Measurements from ENCODE around the gene TTL.

DNA sequence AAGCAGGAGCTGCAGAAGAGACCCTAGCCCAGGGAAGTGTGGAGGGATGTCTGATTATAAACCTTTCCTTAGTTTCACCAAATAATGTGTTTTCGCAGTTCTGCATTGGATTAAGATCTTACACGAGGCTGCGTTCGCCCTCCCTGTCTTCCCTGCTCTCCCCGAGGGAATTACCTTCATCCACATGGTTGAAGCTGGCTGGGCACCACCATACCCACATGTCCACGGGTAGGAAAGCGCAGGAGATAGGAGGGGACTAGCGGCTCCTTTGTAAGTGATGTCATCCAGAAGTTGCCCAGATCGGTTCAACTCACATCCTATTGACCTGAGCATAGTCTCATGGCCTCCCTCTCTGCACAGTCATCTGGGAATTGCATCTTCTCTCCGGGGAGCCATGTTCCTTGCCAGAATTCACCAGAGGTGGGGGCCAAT is 1.1 kb downstream of the TTL start:
- TF ChIP-seq CTCF (IDR thresholded peaks at IDR 0.05) (no peak), POLR2A (IDR thresholded peaks at IDR 0.05) (no peak)

Measured in heart left ventricle (tissue), 13 donors.